Measurements from ENCODE around the gene FILIP1.
A peak's percentile ranks its signal among the peaks of the same experiment; 100 is the strongest.

The FILIP1 gene, protein sequence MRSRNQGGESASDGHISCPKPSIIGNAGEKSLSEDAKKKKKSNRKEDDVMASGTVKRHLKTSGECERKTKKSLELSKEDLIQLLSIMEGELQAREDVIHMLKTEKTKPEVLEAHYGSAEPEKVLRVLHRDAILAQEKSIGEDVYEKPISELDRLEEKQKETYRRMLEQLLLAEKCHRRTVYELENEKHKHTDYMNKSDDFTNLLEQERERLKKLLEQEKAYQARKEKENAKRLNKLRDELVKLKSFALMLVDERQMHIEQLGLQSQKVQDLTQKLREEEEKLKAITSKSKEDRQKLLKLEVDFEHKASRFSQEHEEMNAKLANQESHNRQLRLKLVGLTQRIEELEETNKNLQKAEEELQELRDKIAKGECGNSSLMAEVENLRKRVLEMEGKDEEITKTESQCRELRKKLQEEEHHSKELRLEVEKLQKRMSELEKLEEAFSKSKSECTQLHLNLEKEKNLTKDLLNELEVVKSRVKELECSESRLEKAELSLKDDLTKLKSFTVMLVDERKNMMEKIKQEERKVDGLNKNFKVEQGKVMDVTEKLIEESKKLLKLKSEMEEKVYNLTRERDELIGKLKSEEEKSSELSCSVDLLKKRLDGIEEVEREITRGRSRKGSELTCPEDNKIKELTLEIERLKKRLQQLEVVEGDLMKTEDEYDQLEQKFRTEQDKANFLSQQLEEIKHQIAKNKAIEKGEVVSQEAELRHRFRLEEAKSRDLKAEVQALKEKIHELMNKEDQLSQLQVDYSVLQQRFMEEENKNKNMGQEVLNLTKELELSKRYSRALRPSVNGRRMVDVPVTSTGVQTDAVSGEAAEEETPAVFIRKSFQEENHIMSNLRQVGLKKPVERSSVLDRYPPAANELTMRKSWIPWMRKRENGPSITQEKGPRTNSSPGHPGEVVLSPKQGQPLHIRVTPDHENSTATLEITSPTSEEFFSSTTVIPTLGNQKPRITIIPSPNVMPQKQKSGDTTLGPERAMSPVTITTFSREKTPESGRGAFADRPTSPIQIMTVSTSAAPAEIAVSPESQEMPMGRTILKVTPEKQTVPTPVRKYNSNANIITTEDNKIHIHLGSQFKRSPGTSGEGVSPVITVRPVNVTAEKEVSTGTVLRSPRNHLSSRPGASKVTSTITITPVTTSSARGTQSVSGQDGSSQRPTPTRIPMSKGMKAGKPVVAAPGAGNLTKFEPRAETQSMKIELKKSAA (N-terminal part only)

DNA sequence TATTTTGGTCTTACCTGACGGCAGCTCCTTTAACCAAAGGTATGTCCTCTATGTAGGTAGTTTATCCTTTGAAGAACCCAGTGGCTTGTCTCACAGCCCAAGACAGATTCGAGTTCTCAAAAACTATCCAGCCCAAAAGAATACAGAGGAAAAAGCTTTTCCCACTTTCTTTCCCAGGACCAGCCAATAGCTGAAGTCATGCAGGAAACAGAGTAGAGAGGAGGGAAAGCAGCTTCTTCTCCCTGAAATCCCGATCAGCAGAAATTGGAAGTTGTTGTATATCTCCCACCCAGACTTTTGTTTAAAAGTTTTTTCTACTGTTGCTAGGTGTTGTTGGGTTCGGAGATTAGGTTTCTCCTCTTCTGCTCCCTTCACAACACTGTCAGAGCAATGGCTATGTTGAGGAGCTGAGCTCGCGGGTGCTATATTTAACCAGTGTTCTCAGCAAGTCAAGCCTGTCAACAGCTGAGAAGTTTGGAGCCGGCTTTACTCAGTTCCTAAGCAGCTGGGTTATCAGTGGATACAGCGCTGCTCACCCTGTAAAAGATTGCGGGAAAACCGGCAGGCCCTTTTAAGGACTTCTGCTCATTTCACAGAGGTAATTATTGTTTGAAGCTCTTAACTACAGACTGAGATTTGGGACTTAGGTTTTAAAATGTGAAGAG lies at the start of gene FILIP1:
FILIP1 (minus strand) TSS at position 401 of the 665 bp plus-strand sequence. CDS start 78,828 bp downstream, outside the sequence.
- no peak for DNase-seq

- DNase-seq = no peak
Measured at GRCh38 chr6:75543311-75543710, 49.7 kb upstream of the FILIP1 start.

DNA sequence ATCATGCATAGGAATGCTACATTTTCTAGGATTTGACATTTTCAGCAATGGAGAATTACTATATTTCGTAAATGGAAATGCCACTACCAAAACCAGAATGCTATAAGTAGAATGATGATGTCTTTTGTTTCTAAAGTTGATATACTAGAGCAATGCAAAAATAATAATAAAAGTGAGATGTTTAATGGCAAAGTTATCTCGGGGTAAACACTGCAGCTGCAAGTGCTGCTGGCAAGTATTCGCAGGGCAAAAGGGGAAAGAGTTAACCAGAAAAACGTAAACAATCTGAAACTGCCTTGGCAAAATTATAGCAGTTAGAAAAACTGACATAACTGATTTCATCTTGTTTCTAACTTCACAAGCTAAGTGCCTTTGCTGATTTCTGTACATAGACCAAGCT lies 45.5 kb upstream of the FILIP1 start:
- DNase-seq = no peak

DNA sequence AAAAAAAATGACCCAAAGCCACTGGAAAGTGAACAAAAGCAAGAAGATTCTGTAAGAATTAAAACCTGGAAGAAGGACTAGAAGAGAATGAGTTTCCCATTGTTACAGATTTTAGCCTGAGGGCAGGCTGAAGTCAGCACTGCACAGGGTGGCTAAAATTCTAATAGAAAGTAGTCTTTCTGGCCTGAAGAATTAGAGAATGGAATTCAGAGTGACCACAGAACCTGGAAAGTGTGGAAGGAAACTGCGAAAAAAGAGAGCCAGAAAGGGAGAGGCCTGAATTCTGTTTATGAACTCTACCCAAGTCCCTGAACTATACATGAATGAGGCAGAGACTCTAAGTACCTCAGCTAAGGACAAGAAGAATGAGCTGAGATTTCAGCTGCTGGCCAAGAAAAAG lies 38.9 kb upstream of the FILIP1 start:
- DNase-seq = no peak

- no peak for DNase-seq
Measured at GRCh38 chr6:75531174-75531573, 37.6 kb upstream of the FILIP1 start.

GRCh38 chr6:75530696-75531095 lies 37.1 kb upstream of the FILIP1 start:
- DNase-seq = no peak

DNA sequence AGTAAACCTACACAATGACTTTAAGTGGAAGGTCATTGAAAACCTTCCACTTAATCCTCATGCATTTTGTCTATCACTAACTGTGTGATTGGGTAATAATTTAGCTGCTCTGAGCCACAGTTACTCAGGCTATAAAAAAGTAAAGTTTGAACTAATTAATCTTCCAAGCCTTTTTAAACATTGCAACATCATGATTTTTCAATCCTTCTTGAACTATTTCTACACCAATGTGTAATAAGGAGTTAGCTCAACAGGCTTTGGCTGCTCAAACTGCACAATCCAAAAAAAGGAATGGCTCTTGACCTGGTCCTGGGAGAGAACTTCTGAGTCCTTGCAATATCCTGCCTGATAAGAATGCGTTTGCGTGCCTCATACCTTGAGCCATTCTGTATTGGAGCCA lies 34.8 kb upstream of the FILIP1 start:
- DNase-seq = no peak

DNA sequence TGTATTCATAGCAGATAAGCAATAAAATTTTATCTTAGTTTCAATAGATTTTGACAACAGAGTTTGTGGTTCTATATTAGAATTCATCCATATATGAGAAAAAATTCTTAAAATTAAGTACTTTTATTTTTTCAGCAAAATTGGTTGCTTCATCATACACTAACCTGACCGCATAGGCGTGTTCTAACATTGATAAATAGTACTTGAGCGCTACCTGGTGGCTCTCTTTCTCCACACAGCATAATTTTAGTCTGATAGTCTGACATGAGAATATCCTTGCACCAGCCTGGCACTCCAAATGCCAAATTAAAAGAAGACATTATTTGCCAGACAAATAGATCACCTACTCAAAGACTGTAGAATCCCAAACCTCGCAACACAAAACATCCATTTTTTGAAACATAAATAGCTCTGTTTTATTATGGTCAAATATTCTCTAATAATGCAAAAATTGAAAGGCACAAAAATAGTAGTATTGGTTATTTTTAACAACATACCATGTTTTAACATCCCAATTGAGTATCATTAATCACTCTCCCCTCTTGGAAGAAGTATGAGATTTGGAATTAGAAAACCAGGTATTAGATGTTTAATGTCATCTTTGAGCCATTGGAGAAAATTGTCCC lies 33.0 kb upstream of the FILIP1 start:
- peak; percentile 25 for DNase-seq

- no peak for DNase-seq
Measured at GRCh38 chr6:75525682-75526081, 32.1 kb upstream of the FILIP1 start.

DNA sequence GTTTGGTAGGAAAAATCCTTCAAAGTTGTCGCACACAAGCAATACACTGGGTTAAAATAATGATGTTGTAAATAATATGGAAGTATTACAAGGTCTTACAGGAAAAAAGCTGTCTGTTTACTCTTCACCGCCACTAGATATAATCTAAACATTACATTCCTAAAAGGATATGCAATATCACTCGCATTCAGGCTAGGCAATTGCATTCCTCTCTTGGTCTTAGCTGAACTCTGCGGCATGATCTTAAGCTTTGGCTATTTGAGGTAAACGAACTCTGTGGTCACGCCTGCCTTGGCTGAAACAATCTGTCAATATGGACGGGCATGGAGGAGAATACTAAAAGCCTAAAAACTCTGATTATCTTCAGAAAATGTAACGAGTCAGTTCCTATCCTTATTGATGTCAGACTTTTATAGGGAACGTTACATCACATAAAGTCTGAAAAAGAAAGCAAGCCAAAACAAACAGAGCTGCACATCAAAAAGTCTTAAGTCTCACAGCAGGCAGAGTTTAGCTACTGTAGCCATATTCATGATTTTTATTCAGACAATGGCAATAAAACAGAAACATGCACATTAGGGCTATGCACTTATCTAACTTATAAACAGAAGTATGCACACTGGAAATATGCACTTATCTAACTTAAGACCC lies 30.8 kb upstream of the FILIP1 start:
- no peak for DNase-seq

DNA sequence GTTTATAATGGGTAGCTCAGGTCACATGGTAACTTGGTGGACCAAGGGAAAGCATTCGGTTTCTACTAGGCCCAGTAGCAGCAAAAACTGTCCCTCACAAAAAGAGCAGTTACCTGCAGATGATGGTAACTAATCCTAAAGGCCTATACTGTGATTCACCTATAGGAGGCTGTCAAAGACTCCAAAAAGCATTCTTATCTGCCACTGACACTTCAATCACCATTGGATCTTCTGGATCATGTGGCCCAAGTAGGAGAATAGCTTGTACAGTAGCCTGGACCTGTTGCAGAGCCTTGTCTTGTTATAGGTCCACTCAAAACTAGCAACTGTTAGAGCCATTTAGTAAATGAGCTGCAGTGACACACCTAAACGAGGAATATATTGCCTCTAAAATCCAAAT lies 23.2 kb upstream of the FILIP1 start:
- DNase-seq = no peak

- DNase-seq = no peak
Measured at GRCh38 chr6:75512591-75512990, 19.0 kb upstream of the FILIP1 start.

DNA sequence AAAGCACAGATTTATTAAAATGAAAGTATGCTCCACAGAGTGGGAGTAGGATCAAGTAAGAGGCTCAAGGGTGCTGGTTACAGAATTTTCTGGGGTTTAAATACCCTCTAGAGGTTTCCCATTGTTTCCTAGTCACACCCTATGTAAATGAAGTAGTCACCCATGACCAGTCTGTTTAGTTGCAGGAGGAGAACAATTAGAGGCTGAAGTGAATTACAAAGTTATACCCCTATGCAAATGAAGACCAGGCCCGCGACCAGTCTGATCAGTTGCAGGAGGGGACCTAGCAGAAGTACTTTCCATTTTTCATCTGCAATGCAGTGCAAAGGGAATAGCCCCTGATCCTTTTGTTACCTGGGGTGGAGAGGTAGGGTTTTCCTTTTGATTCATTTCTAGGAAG lies 11.8 kb upstream of the FILIP1 start:
- no peak for DNase-seq

- no peak for DNase-seq
Measured at GRCh38 chr6:75504465-75505222, 11.0 kb upstream of the FILIP1 start.

- DNase-seq = no peak
Measured at GRCh38 chr6:75503291-75503690, 9.7 kb upstream of the FILIP1 start.

- DNase-seq = no peak
Measured at GRCh38 chr6:75502884-75503283, 9.3 kb upstream of the FILIP1 start.

GRCh38 chr6:75501756-75502155 lies 8.2 kb upstream of the FILIP1 start:
- no peak for DNase-seq

DNA sequence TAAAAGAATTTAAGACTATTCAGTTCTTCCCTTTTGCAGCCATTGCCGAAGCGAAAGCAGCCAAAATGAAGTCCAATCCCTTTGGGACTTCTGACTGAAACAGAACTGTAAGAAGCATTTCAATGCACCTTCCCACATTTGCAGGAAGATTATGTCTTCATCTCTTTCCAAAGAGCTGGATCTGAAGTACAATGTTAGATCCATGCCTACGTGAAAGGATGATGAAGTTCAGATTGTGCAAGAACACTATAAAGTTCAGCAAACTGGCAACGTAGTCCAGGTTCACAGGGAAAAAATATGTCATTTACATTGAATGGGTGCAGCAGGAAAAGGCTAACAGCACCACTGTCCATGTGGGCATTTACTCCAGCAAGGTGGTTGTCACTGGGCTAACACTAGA lies 6.0 kb upstream of the FILIP1 start:
- DNase-seq = no peak

- no peak for DNase-seq
Measured at GRCh38 chr6:75498862-75499261, 5.3 kb upstream of the FILIP1 start.

DNA sequence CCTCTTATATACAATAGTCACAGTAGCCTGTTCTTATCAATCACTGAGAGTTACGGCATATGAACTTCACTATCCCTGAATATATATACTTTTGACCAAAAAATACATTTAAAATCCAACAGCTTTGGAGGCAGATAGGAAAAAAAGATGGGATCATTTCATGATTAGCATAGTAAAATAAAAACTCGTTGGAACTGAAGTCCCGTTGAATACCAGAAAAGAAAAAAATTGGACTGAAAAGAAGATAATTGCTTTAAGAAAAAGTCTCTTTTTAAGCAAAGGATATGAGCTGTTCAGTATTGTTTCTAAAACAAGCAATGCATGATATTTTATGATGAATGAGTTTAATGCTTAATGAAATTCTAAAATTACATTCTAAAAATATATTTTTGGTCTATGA lies 4.4 kb upstream of the FILIP1 start:
- no peak for DNase-seq

- DNase-seq = no peak
Measured at GRCh38 chr6:75495011-75495410, 1.4 kb upstream of the FILIP1 start.

Data from NCI-H2171 (cell line).